SIG-M5 treated with dmso at 0.1 percent for 504 hours (cell line): Measurements from ENCODE around the gene CYTH1.
"Not testable (repeated sequence)": the region's sequence is repeated elsewhere in the genome, so short reads cannot be mapped to it uniquely, and the experiment has no call there.

ENCODE experiments used
- DNase-seq: peaks from one replicate; lab custom pipeline; 2025; ENCODE audit not compliant: unreplicated experiment; lab: John Stamatoyannopoulos, UW

Gene CYTH1

GRCh38 chr17:78673395-78673794, 108.7 kb downstream of the CYTH1 start:
- DNase-seq: no peak

- DNase-seq: no peak
Measured at GRCh38 chr17:78672871-78673371, 109.2 kb downstream of the CYTH1 start.

- no peak for DNase-seq
Measured at GRCh38 chr17:78672005-78672404, 110.1 kb downstream of the CYTH1 start.

- not testable (repeated sequence) for DNase-seq
Measured at GRCh38 chr17:78671726-78672001, 110.4 kb downstream of the CYTH1 start.

GRCh38 chr17:78670850-78671725, 111.0 kb downstream of the CYTH1 start:
- DNase-seq: no peak

- DNase-seq: no peak
Measured at GRCh38 chr17:78669975-78670518, 112.0 kb downstream of the CYTH1 start.

GRCh38 chr17:78669256-78669974, 112.7 kb downstream of the CYTH1 start:
- no peak for DNase-seq

GRCh38 chr17:78668847-78669246, 113.2 kb downstream of the CYTH1 start:
- DNase-seq: no peak

GRCh38 chr17:78667741-78668640, 114.1 kb downstream of the CYTH1 start:
- no peak for DNase-seq

GRCh38 chr17:78667091-78667490, 115.0 kb downstream of the CYTH1 start:
- no peak for DNase-seq

- no peak for DNase-seq
Measured at GRCh38 chr17:78665952-78666920, 115.8 kb downstream of the CYTH1 start.

- no peak for DNase-seq
Measured at GRCh38 chr17:78665387-78665951, 116.6 kb downstream of the CYTH1 start.

GRCh38 chr17:78664476-78665386, 117.3 kb downstream of the CYTH1 start:
- no peak for DNase-seq

GRCh38 chr17:78661093-78661770, 120.8 kb downstream of the CYTH1 start:
- DNase-seq: no peak

- DNase-seq: no peak
Measured at GRCh38 chr17:78659546-78659945, 122.5 kb downstream of the CYTH1 start.

- DNase-seq: no peak
Measured at GRCh38 chr17:78658281-78658785, 123.7 kb downstream of the CYTH1 start.

- DNase-seq: no peak
Measured at GRCh38 chr17:78655251-78655940, 126.7 kb downstream of the CYTH1 start.
